ENCODE measurements around the gene AHCYL2.
"Not testable (repeated sequence)": the region's sequence is repeated elsewhere in the genome, so short reads cannot be mapped to it uniquely, and the experiment has no call there.

Gene AHCYL2

GRCh38 chr7:129245533-129245932, 20.7 kb downstream of the AHCYL2 start:
- DNase-seq, result no peak

- no peak for DNase-seq
These were observed 22.3 kb downstream of the AHCYL2 start for GRCh38 chr7:129247087-129247486.

GRCh38 chr7:129252128-129252527, 27.3 kb downstream of the AHCYL2 start:
- no peak for DNase-seq

GRCh38 chr7:129252603-129253002, 27.8 kb downstream of the AHCYL2 start:
- not testable (repeated sequence) for DNase-seq

GRCh38 chr7:129255800-129256199, 31.0 kb downstream of the AHCYL2 start:
- no peak for DNase-seq

GRCh38 chr7:129256221-129256620, 31.4 kb downstream of the AHCYL2 start:
- DNase-seq, result no peak

GRCh38 chr7:129257168-129257567, 32.3 kb downstream of the AHCYL2 start:
- no peak for DNase-seq

GRCh38 chr7:129258649-129259389, 34.0 kb downstream of the AHCYL2 start:
- DNase-seq, result peak; percentile 93

- no peak for DNase-seq
These were observed 37.5 kb downstream of the AHCYL2 start for GRCh38 chr7:129262324-129262723.

- DNase-seq, result no peak
These were observed 38.3 kb downstream of the AHCYL2 start for GRCh38 chr7:129263168-129263567.

GRCh38 chr7:129264534-129264933, 39.7 kb downstream of the AHCYL2 start:
- no peak for DNase-seq

- DNase-seq, result no peak
These were observed 40.5 kb downstream of the AHCYL2 start for GRCh38 chr7:129265328-129265727.

- DNase-seq, result no peak
These were observed 41.4 kb downstream of the AHCYL2 start for GRCh38 chr7:129266181-129266580.

- no peak for DNase-seq
These were observed 45.2 kb downstream of the AHCYL2 start for GRCh38 chr7:129270077-129270476.

GRCh38 chr7:129271500-129272355, 46.9 kb downstream of the AHCYL2 start:
- no peak for DNase-seq

- no peak for DNase-seq
These were observed 49.1 kb downstream of the AHCYL2 start for GRCh38 chr7:129273936-129274335.

- DNase-seq, result no peak
These were observed 52.8 kb downstream of the AHCYL2 start for GRCh38 chr7:129277629-129278028.

GRCh38 chr7:129278688-129279087, 53.9 kb downstream of the AHCYL2 start:
- no peak for DNase-seq

GRCh38 chr7:129279757-129280156, 54.9 kb downstream of the AHCYL2 start:
- DNase-seq, result no peak

GRCh38 chr7:129281163-129281562, 56.3 kb downstream of the AHCYL2 start:
- no peak for DNase-seq

- DNase-seq, result peak; percentile 8
These were observed 58.0 kb downstream of the AHCYL2 start for GRCh38 chr7:129282865-129283264.

- DNase-seq, result no peak
These were observed 59.1 kb downstream of the AHCYL2 start for GRCh38 chr7:129283936-129284335.

- no peak for DNase-seq
These were observed 60.3 kb downstream of the AHCYL2 start for GRCh38 chr7:129285111-129285510.

GRCh38 chr7:129292861-129293260, 68.0 kb downstream of the AHCYL2 start:
- DNase-seq, result no peak
